SK-N-SH treated with all-trans-retinoic acid at 6 μM for 48 hours (cell line): ENCODE measurements around the gene CD47.

Experiments used
- ATAC-seq: fragments of 200-7000 bp; cut with Tn5 transposase; 3 replicates; pipeline ENCODE4 v1.9.1; 2020; ENCODE audit warnings: mild to moderate bottlenecking, moderate library complexity
- ARNTL ChIP-seq: fragments of 450-650 bp; formaldehyde crosslinking; IDR thresholded peaks from 2 replicates; pipeline ENCODE4 v1.5.0; 2020; ENCODE audit warnings: low read depth, mild to moderate bottlenecking, moderate library complexity, borderline replicate concordance
- BACH2 ChIP-seq: fragments of 250-450 bp; sonication (Bioruptor Pico); IDR thresholded peaks from 2 replicates; pipeline ENCODE4 v1.9.0; 2021; ENCODE audit warnings: mild to moderate bottlenecking, borderline replicate concordance
- CSDC2 ChIP-seq: fragments of 250-450 bp; sonication (Bioruptor Pico); IDR thresholded peaks from 2 replicates; pipeline ENCODE4 v1.5.0; 2020; ENCODE audit warnings: mild to moderate bottlenecking, moderate library complexity
- ESRRG ChIP-seq: fragments of 250-450 bp; sonication (Bioruptor Pico); IDR thresholded peaks from 2 replicates; pipeline ENCODE4 v1.6.1; 2021; ENCODE audit warnings: mild to moderate bottlenecking
- POU6F1 ChIP-seq: fragments of 250-450 bp; sonication (Bioruptor Pico); IDR thresholded peaks from 2 replicates; pipeline ENCODE4 v1.8.0; 2021; ENCODE audit warnings: low read depth, mild to moderate bottlenecking, moderate library complexity, borderline replicate concordance
- PPARA ChIP-seq: fragments of 250-450 bp; sonication (Bioruptor Pico); IDR thresholded peaks from 2 replicates; pipeline ENCODE4 v1.5.0; 2020; ENCODE audit warnings: mild to moderate bottlenecking, borderline replicate concordance
- RARB ChIP-seq: fragments of 250-450 bp; sonication (Bioruptor Pico); IDR thresholded peaks from 2 replicates; pipeline ENCODE4 v1.8.0; 2021; ENCODE audit warnings: mild to moderate bottlenecking, moderate library complexity
- TCF4 ChIP-seq: fragments of 250-450 bp; sonication (Bioruptor Pico); IDR thresholded peaks from 2 replicates; pipeline ENCODE4 v1.8.0; 2021; ENCODE audit warnings: mild to moderate bottlenecking, moderate library complexity, borderline replicate concordance
- ZFP30 ChIP-seq: fragments of 450-650 bp; formaldehyde crosslinking; IDR thresholded peaks from 2 replicates; pipeline ENCODE4 v1.5.0; 2022; ENCODE audit warnings: mild to moderate bottlenecking, moderate library complexity
- ZNF565 ChIP-seq: fragments of 450-650 bp; formaldehyde crosslinking; conservative IDR thresholded peaks from 2 replicates; pipeline ENCODE4 v1.5.0; 2020; ENCODE audit warnings: low read depth, mild to moderate bottlenecking, moderate library complexity
- ZNF8 ChIP-seq: fragments of 450-650 bp; formaldehyde crosslinking; IDR thresholded peaks from 2 replicates; pipeline ENCODE4 v1.5.0; 2020; ENCODE audit warnings: mild to moderate bottlenecking, moderate library complexity
- TF ChIP-seq, protein P1 (sequence below): fragments of 250-450 bp; sonication (Bioruptor Pico); IDR thresholded peaks from 2 replicates; pipeline ENCODE4 v1.8.0; 2020; ENCODE audit warnings: mild to moderate bottlenecking, moderate library complexity, borderline replicate concordance
- TF ChIP-seq, protein P2 (sequence below): fragments of 250-450 bp; sonication (Bioruptor Pico); IDR thresholded peaks from 2 replicates; pipeline ENCODE4 v1.5.0; 2020; ENCODE audit warnings: mild to moderate bottlenecking, moderate library complexity
- TF ChIP-seq, protein P3 (sequence below): fragments of 250-450 bp; sonication (Bioruptor Pico); IDR thresholded peaks from 2 replicates; pipeline ENCODE4 v1.5.1; 2021; ENCODE audit warnings: mild to moderate bottlenecking, moderate library complexity
- TF ChIP-seq, protein P4 (sequence below): fragments of 250-450 bp; sonication (Bioruptor Pico); IDR thresholded peaks from 2 replicates; pipeline ENCODE4 v1.5.1; 2020; ENCODE audit warnings: low read depth, mild to moderate bottlenecking, moderate library complexity

CD47 gene

DNA sequence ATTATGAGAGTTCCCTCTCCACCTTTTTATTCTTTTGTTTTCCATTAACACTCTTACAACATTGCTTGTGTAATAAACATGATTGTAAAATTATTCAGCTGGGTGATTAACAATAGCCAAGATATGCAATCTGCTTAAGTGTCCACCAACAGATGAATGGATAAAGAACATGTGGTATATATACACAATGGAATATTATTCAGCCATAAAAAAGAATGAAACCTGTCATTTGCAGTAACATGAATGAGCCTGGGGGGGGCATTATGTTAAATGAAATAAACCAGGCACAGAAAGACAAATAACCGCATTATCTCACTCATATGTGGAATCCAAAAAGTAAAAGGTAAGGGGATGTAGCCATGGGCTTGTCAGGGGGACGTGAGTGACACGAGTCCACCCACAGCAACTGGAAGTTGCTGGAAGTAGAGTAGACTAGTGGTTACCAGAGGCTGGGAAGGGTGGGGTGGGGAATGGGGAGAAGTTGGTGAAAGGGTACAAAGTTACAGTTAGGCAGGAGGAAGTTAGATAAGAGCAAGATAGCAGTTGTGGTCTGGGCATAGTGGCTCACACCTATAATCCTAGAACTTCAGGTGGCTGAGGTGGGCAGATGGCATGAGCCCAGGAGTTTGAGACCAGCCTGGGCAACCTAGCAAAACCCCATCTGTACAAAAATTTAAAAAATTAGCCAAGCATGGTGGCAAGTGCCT is 28.7 kb upstream of the CD47 start:
- no peak for TF ChIP-seq BACH2 (CRISPR knock-in tag)
- no peak for TF ChIP-seq ZFP30
- peak; percentile 74; the same call in 1 of the 2 replicates for TF ChIP-seq ZNF8 (CRISPR knock-in tag)
- ATAC-seq = no peak

DNA sequence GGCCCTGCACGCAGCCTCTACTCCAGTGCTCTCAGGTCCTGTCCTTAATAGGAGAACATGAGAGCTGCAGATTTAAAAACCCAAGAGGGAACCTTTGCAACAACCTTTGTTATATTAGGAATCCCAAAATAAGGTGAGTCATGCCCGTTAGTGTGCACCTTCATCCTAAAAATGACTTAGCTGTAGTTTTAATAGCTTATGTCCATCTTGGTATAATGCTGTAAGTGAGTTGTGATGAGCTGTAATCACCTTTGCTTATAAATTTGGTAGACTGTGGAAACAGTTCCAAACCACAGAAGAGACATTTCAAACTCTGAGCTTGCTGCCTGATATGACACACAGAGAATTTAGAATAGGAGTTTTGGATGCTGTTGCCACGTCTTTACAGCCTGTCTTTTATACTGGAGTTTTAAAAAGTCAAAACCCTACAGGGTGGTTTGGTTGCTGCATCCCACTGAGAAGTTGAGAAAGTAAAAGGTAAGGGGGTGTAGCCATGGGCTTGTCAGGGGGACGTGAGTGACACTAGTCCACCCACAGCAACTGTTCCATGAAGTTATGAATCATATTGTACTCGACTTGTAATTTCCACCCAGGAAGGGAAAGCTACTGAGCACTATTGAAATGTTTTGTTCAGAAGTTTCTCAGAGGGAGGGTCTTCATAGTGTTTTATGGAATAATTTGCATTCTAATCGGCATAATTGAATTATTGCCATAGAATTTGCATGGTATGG is 27.4 kb upstream of the CD47 start:
- TF ChIP-seq, protein P1, sequence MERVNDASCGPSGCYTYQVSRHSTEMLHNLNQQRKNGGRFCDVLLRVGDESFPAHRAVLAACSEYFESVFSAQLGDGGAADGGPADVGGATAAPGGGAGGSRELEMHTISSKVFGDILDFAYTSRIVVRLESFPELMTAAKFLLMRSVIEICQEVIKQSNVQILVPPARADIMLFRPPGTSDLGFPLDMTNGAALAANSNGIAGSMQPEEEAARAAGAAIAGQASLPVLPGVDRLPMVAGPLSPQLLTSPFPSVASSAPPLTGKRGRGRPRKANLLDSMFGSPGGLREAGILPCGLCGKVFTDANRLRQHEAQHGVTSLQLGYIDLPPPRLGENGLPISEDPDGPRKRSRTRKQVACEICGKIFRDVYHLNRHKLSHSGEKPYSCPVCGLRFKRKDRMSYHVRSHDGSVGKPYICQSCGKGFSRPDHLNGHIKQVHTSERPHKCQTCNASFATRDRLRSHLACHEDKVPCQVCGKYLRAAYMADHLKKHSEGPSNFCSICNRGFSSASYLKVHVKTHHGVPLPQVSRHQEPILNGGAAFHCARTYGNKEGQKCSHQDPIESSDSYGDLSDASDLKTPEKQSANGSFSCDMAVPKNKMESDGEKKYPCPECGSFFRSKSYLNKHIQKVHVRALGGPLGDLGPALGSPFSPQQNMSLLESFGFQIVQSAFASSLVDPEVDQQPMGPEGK = no peak
- TF ChIP-seq ZNF565 (no peak), POU6F1 (no peak), BACH2 (CRISPR knock-in tag) (no peak), RARB (CRISPR knock-in tag) (no peak), ESRRG (CRISPR knock-in tag) (no peak)
- TF ChIP-seq, protein P2, sequence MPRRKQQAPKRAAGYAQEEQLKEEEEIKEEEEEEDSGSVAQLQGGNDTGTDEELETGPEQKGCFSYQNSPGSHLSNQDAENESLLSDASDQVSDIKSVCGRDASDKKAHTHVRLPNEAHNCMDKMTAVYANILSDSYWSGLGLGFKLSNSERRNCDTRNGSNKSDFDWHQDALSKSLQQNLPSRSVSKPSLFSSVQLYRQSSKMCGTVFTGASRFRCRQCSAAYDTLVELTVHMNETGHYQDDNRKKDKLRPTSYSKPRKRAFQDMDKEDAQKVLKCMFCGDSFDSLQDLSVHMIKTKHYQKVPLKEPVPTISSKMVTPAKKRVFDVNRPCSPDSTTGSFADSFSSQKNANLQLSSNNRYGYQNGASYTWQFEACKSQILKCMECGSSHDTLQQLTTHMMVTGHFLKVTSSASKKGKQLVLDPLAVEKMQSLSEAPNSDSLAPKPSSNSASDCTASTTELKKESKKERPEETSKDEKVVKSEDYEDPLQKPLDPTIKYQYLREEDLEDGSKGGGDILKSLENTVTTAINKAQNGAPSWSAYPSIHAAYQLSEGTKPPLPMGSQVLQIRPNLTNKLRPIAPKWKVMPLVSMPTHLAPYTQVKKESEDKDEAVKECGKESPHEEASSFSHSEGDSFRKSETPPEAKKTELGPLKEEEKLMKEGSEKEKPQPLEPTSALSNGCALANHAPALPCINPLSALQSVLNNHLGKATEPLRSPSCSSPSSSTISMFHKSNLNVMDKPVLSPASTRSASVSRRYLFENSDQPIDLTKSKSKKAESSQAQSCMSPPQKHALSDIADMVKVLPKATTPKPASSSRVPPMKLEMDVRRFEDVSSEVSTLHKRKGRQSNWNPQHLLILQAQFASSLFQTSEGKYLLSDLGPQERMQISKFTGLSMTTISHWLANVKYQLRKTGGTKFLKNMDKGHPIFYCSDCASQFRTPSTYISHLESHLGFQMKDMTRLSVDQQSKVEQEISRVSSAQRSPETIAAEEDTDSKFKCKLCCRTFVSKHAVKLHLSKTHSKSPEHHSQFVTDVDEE (CRISPR knock-in tag) = no peak
- no peak for ATAC-seq

- peak; percentile 95 for ATAC-seq
- TF ChIP-seq ZNF8 (CRISPR knock-in tag) (no peak), RARB (CRISPR knock-in tag) (no peak), BACH2 (CRISPR knock-in tag) (no peak), ARNTL (CRISPR knock-in tag) (no peak), TCF4 (CRISPR knock-in tag) (no peak), ZFP30 (no peak), PPARA (CRISPR knock-in tag) (no peak), CSDC2 (CRISPR knock-in tag) (no peak)
- TF ChIP-seq, protein P3, sequence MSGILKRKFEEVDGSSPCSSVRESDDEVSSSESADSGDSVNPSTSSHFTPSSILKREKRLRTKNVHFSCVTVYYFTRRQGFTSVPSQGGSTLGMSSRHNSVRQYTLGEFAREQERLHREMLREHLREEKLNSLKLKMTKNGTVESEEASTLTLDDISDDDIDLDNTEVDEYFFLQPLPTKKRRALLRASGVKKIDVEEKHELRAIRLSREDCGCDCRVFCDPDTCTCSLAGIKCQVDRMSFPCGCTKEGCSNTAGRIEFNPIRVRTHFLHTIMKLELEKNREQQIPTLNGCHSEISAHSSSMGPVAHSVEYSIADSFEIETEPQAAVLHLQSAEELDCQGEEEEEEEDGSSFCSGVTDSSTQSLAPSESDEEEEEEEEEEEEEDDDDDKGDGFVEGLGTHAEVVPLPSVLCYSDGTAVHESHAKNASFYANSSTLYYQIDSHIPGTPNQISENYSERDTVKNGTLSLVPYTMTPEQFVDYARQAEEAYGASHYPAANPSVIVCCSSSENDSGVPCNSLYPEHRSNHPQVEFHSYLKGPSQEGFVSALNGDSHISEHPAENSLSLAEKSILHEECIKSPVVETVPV (CRISPR knock-in tag) = no peak
- TF ChIP-seq, protein P4, sequence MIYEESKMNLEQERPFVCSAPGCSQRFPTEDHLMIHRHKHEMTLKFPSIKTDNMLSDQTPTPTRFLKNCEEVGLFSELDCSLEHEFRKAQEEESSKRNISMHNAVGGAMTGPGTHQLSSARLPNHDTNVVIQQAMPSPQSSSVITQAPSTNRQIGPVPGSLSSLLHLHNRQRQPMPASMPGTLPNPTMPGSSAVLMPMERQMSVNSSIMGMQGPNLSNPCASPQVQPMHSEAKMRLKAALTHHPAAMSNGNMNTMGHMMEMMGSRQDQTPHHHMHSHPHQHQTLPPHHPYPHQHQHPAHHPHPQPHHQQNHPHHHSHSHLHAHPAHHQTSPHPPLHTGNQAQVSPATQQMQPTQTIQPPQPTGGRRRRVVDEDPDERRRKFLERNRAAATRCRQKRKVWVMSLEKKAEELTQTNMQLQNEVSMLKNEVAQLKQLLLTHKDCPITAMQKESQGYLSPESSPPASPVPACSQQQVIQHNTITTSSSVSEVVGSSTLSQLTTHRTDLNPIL (CRISPR knock-in tag) = no peak
- TF ChIP-seq, protein P1 = no peak
Measured at GRCh38 chr3:108117241-108117775, 26.5 kb upstream of the CD47 start.
